Measurements from ENCODE around the gene ATP6V0E1.

The ATP6V0E1 gene

GRCh38 chr5:172969921-172970320 lies 13.7 kb upstream of the ATP6V0E1 start:
- DNase-seq (ENCODE audit: low read depth, low spot score) = no peak
- no peak overlapping the region for H3K4me3 ChIP-seq (ENCODE audit: low read depth, low read length)
- TF ChIP-seq CTCF (IDR thresholded peaks at IDR 0.05; ENCODE audit: low read depth, low read length) = no peak
- in situ Hi-C loops (cut with HindIII; ENCODE audit: low sequenced_read_pairs) = no loop called here

- in situ Hi-C loops (cut with HindIII; ENCODE audit: low sequenced_read_pairs) = no loop called here
- TF ChIP-seq CTCF (IDR thresholded peaks at IDR 0.05; ENCODE audit: low read depth, low read length) = no peak
- H3K4me3 ChIP-seq (ENCODE audit: low read depth, low read length) = no peak overlapping the region
- no peak for DNase-seq (ENCODE audit: low read depth, low spot score)
Measured at GRCh38 chr5:172971482-172971881, 12.1 kb upstream of the ATP6V0E1 start.

- no peak overlapping the region for H3K4me3 ChIP-seq (ENCODE audit: low read depth, low read length)
- TF ChIP-seq CTCF (IDR thresholded peaks at IDR 0.05; ENCODE audit: low read depth, low read length) = no peak
- in situ Hi-C loops (cut with HindIII; ENCODE audit: low sequenced_read_pairs) = no loop called here
- no peak for DNase-seq (ENCODE audit: low read depth, low spot score)
Measured at GRCh38 chr5:172972552-172972951, 11.0 kb upstream of the ATP6V0E1 start.

GRCh38 chr5:172973127-172973916 lies 10.2 kb upstream of the ATP6V0E1 start:
- H3K4me3 ChIP-seq (ENCODE audit: low read depth, low read length) = no peak overlapping the region
- in situ Hi-C loops (cut with HindIII; ENCODE audit: low sequenced_read_pairs) = no loop called here
- peak; percentile 45 for DNase-seq (ENCODE audit: low read depth, low spot score)
- TF ChIP-seq CTCF (IDR thresholded peaks at IDR 0.05; ENCODE audit: low read depth, low read length) = no peak

GRCh38 chr5:172973931-172974330 lies 9.6 kb upstream of the ATP6V0E1 start:
- peak; percentile 46 for DNase-seq (ENCODE audit: low read depth, low spot score)
- no peak for TF ChIP-seq CTCF (IDR thresholded peaks at IDR 0.05; ENCODE audit: low read depth, low read length)
- no peak overlapping the region for H3K4me3 ChIP-seq (ENCODE audit: low read depth, low read length)
- in situ Hi-C loops (cut with HindIII; ENCODE audit: low sequenced_read_pairs) = no loop called here

GRCh38 chr5:172975289-172975688 lies 8.3 kb upstream of the ATP6V0E1 start:
- in situ Hi-C loops (cut with HindIII; ENCODE audit: low sequenced_read_pairs) = no loop called here
- no peak overlapping the region for H3K4me3 ChIP-seq (ENCODE audit: low read depth, low read length)
- DNase-seq (ENCODE audit: low read depth, low spot score) = no peak
- TF ChIP-seq CTCF (IDR thresholded peaks at IDR 0.05; ENCODE audit: low read depth, low read length) = no peak

All from astrocyte of the spinal cord (primary cell).